ENCODE results near the gene HMCN2. TPM values are rescaled to one million over a fixed set of nuclear protein-coding genes. Genes with fewer than 3 reads are reported as not detected.
A peak's percentile ranks its signal among the peaks of the same experiment; 100 is the strongest.
"Not testable (repeated sequence)": the region's sequence is repeated elsewhere in the genome, so short reads cannot be mapped to it uniquely, and the experiment has no call there.

The HMCN2 gene
- total RNA-seq, 1 donor from 2014 or later: 3.3 TPM

DNA sequence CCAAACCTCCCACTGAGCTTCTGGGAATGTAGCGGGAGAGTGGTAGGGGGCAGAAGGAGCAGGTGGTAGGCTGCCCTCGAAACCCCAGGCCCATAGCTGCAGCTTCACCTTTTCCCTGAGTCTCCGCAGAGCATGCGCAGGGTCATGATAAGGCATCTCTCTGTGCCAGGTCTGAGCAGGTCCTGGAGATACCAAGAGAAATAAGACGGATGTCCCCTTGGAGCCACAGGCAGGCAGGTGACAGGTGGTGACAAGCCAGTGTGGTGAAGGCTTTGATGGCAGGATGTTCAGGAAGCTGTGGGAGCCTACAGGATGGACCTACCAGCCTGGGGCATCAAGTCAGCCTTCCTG lies 68.1 kb downstream of the HMCN2 start:
- intact Hi-C loops (cut with DNase I): no loop called here
- no peak for ATAC-seq
- DNase-seq (ENCODE audit: low spot score): no peak

DNA sequence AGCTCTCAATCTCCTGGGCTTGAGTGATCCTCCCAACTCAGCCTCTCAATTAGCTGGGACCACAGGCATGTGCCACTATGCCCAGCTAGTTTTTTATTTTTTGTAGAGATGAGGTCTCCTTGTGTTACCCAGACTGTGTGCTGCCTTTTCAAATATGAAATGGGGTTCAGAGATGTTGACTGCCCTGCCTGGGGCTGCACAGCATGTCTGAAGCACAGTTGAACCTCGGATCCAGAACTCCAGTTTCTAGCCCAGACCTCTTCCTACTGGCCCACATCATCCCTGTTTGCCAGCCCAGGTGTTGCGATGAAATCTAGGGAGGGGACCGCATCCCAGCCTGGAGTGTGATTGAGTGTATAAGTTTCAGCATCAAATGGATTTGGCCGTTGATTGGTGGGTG lies 69.4 kb downstream of the HMCN2 start:
- intact Hi-C loops (cut with DNase I): no loop called here
- DNase-seq (ENCODE audit: low spot score): no peak

DNA sequence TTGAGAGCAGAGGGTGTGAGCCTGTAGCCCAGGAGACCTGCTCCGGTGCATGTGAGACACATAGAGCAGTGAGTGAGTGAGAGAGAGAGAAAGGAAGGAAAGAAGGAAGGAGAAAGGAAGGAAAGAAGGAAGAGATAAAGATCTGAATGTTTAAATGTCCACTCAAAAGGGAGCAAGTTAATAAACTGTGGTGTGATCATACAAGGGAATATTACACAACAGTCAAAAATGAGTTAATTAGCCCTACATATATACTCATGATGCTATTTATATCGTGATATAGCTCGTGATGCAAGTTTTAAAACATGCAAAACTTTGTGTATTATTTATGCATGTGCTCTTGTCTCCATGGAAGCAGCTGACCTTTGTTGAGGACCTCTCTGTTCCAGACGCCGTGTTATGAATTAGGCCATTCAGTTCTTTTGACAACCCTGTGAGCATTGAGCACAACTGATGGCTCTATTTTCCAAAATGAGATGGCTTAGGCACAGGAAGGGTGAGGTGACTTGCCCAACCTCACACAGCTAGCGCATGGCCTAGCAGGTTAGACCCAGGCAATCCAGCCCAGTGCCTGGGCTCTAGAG lies 70.6 kb downstream of the HMCN2 start:
- intact Hi-C loops (cut with DNase I): no loop called here
- DNase-seq (ENCODE audit: low spot score) (no peak), ATAC-seq (no peak)

More for the DNA sequence above, 69.4 kb downstream of the HMCN2 start:
- no peak for ATAC-seq

DNA sequence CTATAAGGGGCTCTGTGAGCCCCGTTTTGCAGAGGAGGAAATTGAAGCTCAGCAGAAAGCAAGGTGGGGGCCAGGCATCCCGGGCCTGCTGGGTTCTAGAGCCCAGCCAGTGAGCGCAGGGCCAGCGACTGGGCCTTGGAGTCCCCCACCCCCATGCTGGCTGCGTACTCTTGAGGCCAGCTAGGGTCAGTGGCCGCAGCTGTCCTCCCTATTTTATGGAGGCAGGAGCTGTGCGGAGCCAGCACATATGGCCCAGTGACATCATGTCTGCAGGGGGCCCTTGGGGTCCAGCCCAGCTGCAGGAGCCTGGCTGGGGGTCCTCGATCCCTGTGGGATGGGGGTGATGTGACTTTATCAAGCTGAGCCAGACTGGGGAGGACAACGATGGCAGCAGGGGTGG lies 71.3 kb downstream of the HMCN2 start:
- ATAC-seq (no peak), DNase-seq (ENCODE audit: low spot score) (no peak)
- intact Hi-C loops (cut with DNase I): no loop called here

DNA sequence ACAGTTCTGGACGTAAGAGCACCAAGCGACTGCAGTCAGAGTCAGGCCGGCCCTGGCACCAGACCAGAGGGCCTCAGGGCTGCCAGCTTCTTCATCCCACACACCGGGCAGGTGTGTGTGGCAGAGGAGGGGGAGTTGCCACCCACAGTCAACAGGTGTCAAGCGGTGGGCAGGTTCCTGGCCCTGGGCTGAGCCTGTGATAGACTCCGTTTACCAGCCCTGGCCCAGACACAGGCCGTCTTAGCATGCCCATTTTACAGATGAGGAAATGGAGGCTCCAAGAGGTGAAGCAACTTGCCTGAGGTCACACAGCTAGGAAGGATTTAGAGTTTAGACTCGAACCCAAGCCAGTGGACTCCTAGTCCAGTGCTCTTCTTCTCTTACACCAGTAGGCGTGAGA lies 71.8 kb downstream of the HMCN2 start:
- ATAC-seq (no peak), DNase-seq (ENCODE audit: low spot score) (no peak)
- intact Hi-C loops (cut with DNase I): no loop called here

DNA sequence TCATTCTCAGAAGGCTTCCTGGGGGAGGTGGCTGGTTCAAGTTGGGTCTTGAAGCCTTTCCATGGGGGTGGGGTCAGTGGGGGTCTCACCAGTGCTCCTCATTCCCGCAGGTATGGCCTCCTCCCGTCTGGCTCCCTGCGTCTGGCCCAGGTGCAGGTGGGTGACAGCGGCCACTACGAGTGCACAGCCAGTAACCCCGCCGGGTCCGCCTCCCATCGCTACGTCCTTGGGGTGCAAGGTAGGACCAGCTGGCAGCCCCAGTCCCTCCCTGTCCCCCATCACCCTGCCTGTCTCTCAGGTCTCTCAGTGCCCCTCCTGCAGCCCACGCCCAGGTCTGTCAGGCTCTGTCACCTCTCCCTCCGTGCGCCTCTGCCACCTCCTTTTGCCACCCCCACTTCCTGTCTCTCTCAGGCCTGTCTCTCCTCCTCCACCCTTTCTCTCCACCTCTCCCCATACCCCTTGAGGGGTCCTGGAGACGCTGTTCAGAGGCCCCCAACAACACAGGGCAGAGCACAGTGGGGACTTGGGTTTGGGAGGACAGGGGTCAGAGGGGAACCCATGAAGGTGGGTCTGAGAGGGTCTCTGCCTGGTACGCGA lies 72.3 kb downstream of the HMCN2 start:
- no peak for ATAC-seq
- intact Hi-C loops (cut with DNase I): no loop called here
- no peak for DNase-seq (ENCODE audit: low spot score)

DNA sequence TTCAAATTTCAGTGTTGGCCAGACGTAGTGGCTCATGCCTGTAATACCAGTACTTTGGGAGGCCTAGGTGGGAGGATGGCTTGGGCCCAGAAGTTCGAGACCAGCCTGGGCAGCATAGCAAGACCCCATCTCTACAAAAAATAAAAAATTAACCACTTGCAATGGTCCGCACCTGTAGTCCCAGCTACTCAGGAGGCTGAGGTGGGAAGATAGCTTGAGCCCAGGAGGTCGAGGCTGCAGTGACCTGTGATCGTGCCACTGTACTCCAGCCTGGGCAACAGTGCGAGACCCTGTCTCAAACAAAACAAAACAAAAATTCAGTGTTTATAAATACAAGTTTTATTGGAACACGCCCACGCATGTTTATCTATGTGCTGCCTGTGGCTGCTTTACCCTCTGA lies 73.3 kb downstream of the HMCN2 start:
- DNase-seq (ENCODE audit: low spot score); intact Hi-C loops (cut with DNase I); ATAC-seq: not testable (repeated sequence)

DNA sequence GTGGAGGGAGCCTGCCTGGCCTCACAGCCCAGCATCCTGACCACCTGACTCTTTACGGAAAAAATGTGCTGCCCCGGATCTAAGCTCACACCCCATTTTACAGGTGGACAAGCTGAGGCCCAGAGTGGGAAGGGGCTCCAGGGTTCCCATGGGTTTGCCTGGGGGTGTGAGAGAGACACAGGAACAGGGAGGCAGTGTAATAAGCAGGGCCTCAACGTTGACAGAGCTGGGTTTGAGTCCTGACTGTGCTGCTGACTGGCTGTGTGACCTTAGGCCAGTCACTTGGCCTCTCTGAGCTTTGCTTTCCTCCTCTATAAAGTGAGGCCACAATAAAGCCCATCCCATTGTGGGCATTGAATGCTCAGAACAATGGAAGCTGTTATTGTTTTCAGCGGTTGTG lies 73.7 kb downstream of the HMCN2 start:
- ATAC-seq (no peak), DNase-seq (ENCODE audit: low spot score) (no peak)
- intact Hi-C loops (cut with DNase I): no loop called here

DNA sequence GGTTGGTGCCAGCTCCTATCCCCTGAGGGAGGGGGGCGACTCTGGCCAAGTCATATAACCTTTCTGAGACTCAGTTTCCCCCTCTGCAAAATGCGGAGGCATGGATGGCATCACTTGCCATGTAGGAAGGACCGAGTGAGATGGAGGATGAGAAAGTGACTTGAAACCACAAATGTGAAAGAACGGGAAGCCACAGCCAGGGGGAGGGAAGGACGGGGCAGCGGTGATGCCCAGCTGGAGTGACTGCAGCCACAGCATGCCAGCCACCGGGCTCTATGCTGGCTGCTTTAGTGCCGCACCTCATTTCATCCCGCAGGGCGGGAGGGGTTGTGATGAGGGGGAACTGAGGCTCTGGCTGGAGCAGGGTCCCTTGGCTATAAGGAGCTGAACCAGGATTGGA lies 74.5 kb downstream of the HMCN2 start:
- no peak for DNase-seq (ENCODE audit: low spot score)
- intact Hi-C loops (cut with DNase I): no loop called here
- ATAC-seq: no peak

DNA sequence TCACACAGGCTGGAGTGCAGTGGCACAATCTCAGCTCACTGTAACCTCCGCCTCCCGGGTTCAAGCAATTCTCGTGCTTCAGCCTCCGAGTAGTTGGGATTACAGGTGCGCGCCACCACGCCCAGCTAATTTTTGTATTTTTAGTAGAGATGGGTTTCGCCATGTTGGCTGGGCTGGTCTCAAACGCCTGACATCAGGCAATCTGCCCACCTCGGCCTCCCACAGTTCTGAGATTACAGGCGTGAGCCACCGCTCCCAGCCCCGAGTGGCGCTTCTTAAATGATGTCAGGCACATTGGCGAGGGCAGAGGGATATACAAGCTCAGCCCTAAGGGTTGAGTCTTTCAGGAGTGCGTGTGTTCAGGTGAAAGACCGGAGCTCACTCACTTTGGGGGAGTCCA lies 75.0 kb downstream of the HMCN2 start:
- intact Hi-C loops (cut with DNase I); ATAC-seq; DNase-seq (ENCODE audit: low spot score): not testable (repeated sequence)

DNA sequence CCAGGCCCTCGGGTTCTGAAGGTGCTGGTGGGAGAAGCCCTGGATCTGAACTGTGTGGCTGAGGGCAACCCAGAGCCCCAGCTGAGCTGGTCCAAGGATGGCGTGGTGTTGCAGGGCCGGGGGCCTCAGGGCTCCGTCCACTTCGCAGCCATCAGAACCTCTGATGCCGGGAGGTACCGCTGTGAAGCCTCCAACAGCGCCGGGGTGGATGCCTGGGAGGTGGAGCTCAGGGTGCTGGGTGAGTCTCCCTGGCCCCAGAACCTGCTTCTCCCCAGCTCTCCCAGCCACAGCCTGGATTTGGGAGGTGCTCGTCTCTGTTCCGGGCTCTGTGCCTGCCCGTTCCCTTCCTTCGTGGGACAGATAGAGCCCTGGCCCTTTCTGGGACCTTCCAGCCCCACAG lies 75.6 kb downstream of the HMCN2 start:
- intact Hi-C loops (cut with DNase I): no loop called here

DNA sequence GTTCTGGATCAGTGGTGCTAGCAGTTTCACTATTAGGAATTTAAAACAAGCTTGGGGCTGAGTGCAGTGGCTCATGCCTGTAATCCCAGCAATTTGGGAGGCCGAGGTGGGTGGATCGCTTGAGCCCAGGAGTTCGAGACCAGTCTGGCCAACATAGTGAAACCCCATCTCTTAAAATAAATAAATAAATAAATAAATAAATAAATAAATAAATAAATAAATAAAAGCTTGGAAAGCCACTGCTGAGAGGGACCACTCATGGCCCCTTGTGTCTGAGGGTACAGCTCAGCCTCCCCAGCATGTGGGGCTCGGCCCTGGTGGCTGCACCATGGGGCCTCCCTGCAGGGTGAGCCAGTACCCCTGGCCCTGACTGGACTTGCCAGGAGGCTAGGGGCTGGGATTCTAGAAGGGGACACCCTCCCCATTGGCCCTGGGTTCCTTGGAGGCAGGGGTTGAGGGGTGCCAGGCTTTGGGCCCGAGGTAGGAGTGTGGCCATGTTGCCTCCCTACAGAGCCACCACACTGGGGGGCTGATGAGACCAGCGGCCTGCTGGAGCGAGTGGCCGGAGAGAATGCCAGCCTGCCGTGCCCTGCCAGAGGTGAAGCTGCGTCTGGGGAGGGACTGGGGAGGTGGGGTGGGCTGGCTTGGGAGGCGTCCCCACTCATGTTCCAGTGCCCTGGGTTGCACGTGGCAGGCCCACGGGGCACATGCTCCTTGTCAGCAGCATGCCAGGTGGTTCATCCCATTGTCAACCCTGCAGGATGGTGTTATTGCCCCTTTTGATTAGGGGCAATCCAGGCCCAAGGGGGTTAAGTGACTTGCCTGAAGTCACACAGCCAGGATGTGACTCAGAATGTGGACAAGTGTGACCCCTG lies 76.5 kb downstream of the HMCN2 start:
- ATAC-seq: no peak

More for the DNA sequence above, 75.6 kb downstream of the HMCN2 start:
- DNase-seq (ENCODE audit: low spot score): no peak
- no peak for ATAC-seq

DNA sequence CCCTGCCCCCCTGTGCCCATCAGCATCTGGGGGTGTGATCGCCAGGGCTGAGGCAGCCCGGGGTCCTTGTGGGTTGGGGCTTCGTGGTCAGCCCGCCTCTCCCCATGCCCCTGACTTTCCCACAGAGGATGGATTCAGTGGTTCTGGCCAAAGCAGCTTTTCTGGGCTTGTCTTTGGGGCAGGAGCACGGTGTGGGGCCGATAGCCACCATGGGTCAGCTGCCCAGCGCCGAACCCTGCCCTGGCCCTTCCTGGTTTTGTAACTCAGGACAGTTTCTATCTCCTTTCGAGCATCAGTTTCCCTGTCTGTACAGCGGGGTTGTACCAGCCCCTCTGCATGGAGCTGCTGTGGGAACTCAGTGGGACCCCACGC lies 77.1 kb downstream of the HMCN2 start:
- intact Hi-C loops (cut with DNase I): no loop called here
- no peak for ATAC-seq
- no peak for DNase-seq (ENCODE audit: low spot score)

More for the DNA sequence above, 76.5 kb downstream of the HMCN2 start:
- DNase-seq (ENCODE audit: low spot score): no peak
- intact Hi-C loops (cut with DNase I): no loop called here

DNA sequence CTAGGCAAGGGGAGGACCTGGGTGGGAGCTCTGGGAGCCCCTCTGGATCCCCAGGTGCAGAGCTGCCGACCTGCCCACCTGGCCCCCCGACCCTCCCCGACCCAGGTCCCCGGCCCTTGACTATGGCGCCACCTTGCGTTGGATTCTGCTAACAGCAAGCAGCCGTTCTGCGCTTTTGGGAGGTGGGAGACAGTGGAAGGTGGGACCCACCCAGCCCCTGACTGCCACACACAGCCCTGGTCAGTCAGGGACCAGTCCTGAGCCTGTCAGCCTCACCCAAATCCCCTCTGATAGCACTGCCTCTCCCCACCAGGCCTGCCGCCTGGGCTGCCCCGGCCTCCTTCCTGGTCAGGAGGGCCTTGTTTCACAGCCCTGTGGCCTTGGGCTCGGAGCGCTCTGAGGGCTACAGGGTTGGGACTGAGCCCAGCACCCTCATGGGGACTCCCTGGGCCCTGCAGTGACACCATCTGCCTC lies 77.9 kb downstream of the HMCN2 start:
- intact Hi-C loops (cut with DNase I): no loop called here
- peak; percentile 29 for ATAC-seq
- no peak for DNase-seq (ENCODE audit: low spot score)

DNA sequence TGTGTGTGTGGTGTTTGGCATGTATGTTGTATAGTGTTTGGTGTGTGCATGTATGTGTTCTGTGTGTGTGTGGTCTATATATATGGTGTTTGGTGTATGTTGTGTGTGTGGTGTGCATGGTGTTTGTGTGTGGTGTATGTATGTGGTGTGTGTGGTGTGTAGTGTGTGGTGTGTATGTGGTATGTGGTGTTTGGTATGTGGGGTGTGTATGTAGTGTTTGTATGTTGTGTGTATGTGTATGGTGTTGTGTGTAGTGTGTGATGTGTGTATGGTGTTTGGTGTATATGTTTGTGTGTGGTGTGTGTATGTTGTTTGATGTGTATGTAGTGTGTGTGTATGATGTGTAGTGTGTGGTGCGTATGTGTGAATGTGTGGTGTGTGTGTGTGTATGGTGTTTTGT lies 78.8 kb downstream of the HMCN2 start:
- no peak for ATAC-seq
- DNase-seq (ENCODE audit: low spot score): no peak
- intact Hi-C loops (cut with DNase I): no loop called here

DNA sequence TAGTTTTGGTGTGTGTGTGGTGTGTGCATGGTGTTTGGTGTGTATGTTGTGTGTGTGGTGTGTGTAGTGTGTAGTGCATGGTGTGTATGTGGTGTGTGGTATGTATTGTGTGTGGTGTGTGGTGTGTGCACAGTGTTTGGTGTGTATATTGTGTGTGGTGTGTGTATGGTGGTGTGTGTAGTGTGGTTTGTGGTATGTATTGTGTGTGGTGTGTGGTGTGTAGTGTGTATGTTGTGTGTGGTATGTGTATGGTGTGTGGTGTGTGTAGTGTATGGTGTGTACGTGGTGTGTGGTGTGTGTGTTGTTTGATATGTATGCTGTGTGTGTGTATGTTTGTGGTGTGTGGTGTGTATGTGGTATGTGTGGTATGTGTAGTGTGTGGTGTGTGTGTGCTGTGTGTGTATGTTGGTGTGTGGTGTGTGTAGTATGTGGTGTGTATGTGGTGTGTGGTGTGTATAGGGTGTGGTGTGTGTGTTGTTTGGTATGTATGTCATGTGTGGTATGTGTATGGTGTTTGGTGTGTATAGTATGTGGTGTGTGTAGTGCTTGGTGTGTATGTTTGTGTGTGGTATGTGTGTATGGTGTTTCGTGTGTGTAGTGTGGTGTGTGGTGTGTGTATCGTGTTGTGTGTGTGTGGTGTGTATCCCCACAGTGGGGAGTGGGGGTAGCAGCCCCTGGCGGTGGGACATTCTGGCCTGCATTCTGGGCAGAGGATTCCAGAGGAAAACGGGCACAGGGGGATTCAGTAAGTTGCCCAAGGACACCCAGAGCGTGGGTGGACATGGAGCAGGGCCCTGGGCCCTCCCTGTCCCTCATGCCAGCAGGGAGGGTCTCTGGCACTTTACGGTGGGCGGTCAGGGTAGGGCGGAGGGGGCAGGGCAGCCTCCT lies 79.7 kb downstream of the HMCN2 start:
- intact Hi-C loops (cut with DNase I): no loop called here
- no peak for DNase-seq (ENCODE audit: low spot score)
- ATAC-seq: no peak

DNA sequence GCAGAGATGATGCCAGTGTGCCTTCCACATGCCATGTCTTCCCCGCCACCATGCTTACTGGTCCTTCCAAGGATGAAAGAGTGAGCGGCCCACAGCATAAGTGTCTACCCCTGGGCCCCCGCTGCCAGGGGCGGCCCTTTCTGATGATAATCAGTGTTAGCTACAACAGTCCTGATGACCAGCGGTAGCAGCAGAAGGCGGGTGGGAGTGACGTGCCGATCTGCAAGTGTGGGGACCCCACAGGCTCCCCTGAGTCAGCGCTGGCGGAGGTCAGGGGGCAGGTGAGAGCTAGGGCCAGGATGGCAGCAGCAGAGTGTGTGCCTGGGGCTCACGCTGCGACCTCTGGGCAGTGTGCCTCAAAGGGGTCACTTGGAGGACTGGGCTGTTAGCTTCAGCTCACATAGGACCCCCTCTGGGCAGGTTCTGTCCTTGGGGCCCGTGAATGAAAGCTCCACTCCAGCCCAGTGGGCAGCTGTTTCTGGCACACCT lies 80.4 kb downstream of the HMCN2 start:
- intact Hi-C loops (cut with DNase I): no loop called here
- no peak for ATAC-seq
- no peak for DNase-seq (ENCODE audit: low spot score)

DNA sequence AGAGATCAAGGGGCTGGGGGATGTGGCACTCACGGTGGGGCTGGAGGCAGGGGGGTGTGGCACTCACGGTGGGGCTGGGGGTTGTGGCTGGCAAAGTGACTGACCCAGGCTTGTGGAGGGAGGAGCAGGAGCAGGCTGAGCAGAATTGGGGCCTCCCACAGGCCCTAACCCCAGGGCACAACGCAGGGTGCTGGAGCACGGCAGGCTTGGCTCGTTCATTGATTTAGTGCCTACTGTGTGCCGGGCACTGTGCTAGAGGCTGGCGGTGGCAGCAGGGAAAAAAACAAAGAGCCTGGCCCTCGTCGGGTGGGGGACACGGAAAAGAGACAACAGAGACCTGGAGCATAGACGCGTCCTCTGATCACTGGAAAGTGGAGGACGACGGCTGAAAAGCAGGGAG lies 80.9 kb downstream of the HMCN2 start:
- intact Hi-C loops (cut with DNase I): no loop called here
- ATAC-seq: no peak
- no peak for DNase-seq (ENCODE audit: low spot score)

DNA sequence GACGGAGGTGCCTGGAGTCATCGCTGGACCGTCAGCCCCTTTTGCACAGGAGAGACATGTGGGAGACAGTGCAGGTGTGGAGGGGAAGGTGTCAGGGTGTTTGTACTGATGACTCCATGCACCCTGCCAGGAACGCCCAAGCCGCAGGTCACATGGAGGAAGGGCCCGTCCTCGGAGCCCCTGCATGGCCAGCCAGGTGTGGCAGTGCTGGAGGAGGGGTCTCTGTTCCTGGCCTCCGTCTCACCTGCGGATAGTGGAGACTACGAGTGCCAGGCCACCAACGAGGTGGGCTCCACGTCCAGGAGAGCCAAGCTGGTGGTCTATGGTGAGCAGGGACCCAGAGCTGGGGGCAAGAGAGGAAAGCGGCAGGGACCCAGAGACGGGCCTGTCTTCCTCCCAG lies 81.5 kb downstream of the HMCN2 start:
- intact Hi-C loops (cut with DNase I): no loop called here
- ATAC-seq (no peak), DNase-seq (ENCODE audit: low spot score) (no peak)

Measured in sciatic nerve (tissue), 2 donors.